Panc1 (cell line): ENCODE measurements around the gene METTL27. TPM values are rescaled to one million over a fixed set of nuclear protein-coding genes. Genes with fewer than 3 reads are reported as not detected.

Experiments used
- ATAC-seq: fragments of 200-7000 bp; cut with Tn5 transposase; 2 replicates; pipeline ENCODE4 v1.9.1; 2020; ENCODE audit warnings: mild to moderate bottlenecking, moderate library complexity
- BruUV-seq: library from RNA; stranded (reverse); fragments of 400-500 nt; replicated peaks from 2 replicates; lab custom pipeline; 2021; lab: Mats Ljungman, UMichigan
- CTCF ChIA-PET: fragments of 300-600 bp; sonication (Branson Sonifier 250); formaldehyde crosslinking; loops from one replicate; lab custom pipeline; 2022; ENCODE audit warnings: antibody characterized with exemption; lab: Charles Lee
- POLR2A ChIA-PET: fragments of 300-600 bp; sonication (Branson Sonifier 250); formaldehyde crosslinking; loops from one replicate; lab custom pipeline; 2022; ENCODE audit warnings: antibody characterized with exemption; lab: Charles Lee
- DNase-seq: peaks from one replicate; pipeline ENCODE4 v3.0.0-alpha.2; 2010; ENCODE audit warnings: low read depth, low spot score
- H3K27ac ChIP-seq: 2 replicates; pipeline ENCODE4 v1.5.1; 2011; ENCODE audit warnings: mild to moderate bottlenecking, low read length, inconsistent platforms
- H3K27me3 ChIP-seq: fragments of 200-500 bp; sonication (Bioruptor generic); 2 replicates; pipeline ENCODE4 v1.6.0; 2014; ENCODE audit warnings: low read length, inconsistent platforms; ENCODE audit not compliant: control insufficient read depth, insufficient read depth
- H3K36me3 ChIP-seq: fragments of 200-500 bp; sonication (Bioruptor generic); 2 replicates; pipeline ENCODE4 v1.5.1; 2014; ENCODE audit warnings: inconsistent platforms, mild to moderate bottlenecking, low read length, moderate library complexity; ENCODE audit not compliant: control insufficient read depth, insufficient read depth
- H3K4me1 ChIP-seq: 2 replicates; pipeline ENCODE4 v1.5.1; 2011; ENCODE audit warnings: inconsistent platforms, mild to moderate bottlenecking, low read length, moderate library complexity; ENCODE audit not compliant: control insufficient read depth, insufficient read depth
- H3K4me3 ChIP-seq, 2 experiments: 2 replicates each; pipeline ENCODE4 v1.5.1; 2011 to 2012; ENCODE audit warnings: low read depth in 2 of 2, low read length in 2 of 2, mild to moderate bottlenecking in 2 of 2, inconsistent platforms in 1 of 2, moderate library complexity in 1 of 2
- H3K9me3 ChIP-seq: fragments of 200-500 bp; sonication (Bioruptor generic); 2 replicates; pipeline ENCODE4 v1.5.1; 2014; ENCODE audit warnings: low read depth, mild to moderate bottlenecking, inconsistent platforms, low read length, moderate library complexity; ENCODE audit not compliant: control insufficient read depth, insufficient read depth
- CTCF ChIP-seq: fragments of 450-650 bp; IDR thresholded peaks from 2 replicates; pipeline ENCODE4 v1.5.1; 2017; ENCODE audit warnings: mild to moderate bottlenecking
- POLR2AphosphoS5 ChIP-seq: IDR thresholded peaks from 2 replicates; pipeline ENCODE4 v1.6.1; 2012; ENCODE audit warnings: mild to moderate bottlenecking, low read depth, low read length, moderate library complexity
- REST ChIP-seq, 2 experiments: IDR thresholded peaks; 2 replicates each; pipeline ENCODE4 v1.6.1; 2011 to 2012; ENCODE audit warnings: low read depth in 2 of 2, control low read depth in 1 of 2, low read length in 1 of 2, mild to moderate bottlenecking in 1 of 2, moderate library complexity in 1 of 2; ENCODE audit not compliant: insufficient read depth in 1 of 2
- SIN3A ChIP-seq: IDR thresholded peaks from 2 replicates; pipeline ENCODE4 v1.6.1; 2012; ENCODE audit warnings: low read depth, mild to moderate bottlenecking, low read length, moderate library complexity, borderline replicate concordance; ENCODE audit not compliant: insufficient read depth
- TCF7L2 ChIP-seq: IDR thresholded peaks from 2 replicates; pipeline ENCODE4 v1.6.1; 2011; ENCODE audit warnings: mild to moderate bottlenecking, low read depth, low read length, inconsistent platforms
- in situ Hi-C: cut with HindIII; loops from 2 replicates; pipeline ENCODE4 v1.10.0; 2016; ENCODE audit warnings: low sequenced_read_pairs, low pct_unique_long_range_greater_than_20kb
- intact Hi-C: fragments of 100-400 bp; cut with micrococcal nuclease; formaldehyde crosslinking; loops from one replicate; pipeline ENCODE4 v1.10.0; 2022; ENCODE audit not compliant: unreplicated experiment
- total RNA-seq: library from RNA; stranded (reverse); gene quantifications from one replicate; pipeline ENCODE4 v1.2.1, GENCODE V29; 2021; ENCODE audit not compliant: unreplicated experiment

The METTL27 gene
- total RNA-seq, 1 experiment from 2014 or later, result 3.4 TPM

- BruUV-seq, result no TSS peak
- intact Hi-C loops (no loop called here), in situ Hi-C loops (no loop called here)
- H3K27me3 ChIP-seq, result no peaks in the 10 kb centered on the region
- no peak overlapping the region for H3K4me3 ChIP-seq
- H3K4me1 ChIP-seq, result peaks cover 42% of the 10 kb centered on the region
- H3K36me3 ChIP-seq, result no peaks in the 10 kb centered on the region; the same call in 1 of the 2 replicates
- H3K9me3 ChIP-seq, result no peaks in the 10 kb centered on the region
- ATAC-seq (no peak), DNase-seq (no peak)
- ChIA-PET POLR2A (interaction anchor here (0.5 kb wide), 1 partner anchor 14 kb away, joined by 7 read pairs; no protein-coding TSS in a partner anchor), CTCF (interaction anchor here (0.6 to 1.0 kb wide), 2 partner anchors 10 to 13 kb away, joined by 3 to 12 read pairs; partner anchors contain the start of gene METTL27)
- peak overlapping the region; percentile 96 for H3K27ac ChIP-seq
- TF ChIP-seq SIN3A, result no peak
- no peak for TF ChIP-seq TCF7L2
These were observed 12.8 kb downstream of the METTL27 start for GRCh38 chr7:73829505-73829904.

GRCh38 chr7:73828972-73829371 is 13.3 kb downstream of the METTL27 start:
- TF ChIP-seq POLR2AphosphoS5, result no peak
- TF ChIP-seq CTCF, result no peak
- TF ChIP-seq SIN3A, result no peak
- no peak for TF ChIP-seq REST (IDR thresholded peaks at IDR 0.05; ENCODE audit: insufficient read depth in 1 of 2, low read depth in 2 of 2, low read length in 1 of 2)
- no peak for TF ChIP-seq TCF7L2
- Histone ChIP-seq H3K27me3 (no peaks in the 10 kb centered on the region), H3K4me3 (no peak overlapping the region), H3K9me3 (no peaks in the 10 kb centered on the region), H3K4me1 (peaks cover 44% of the 10 kb centered on the region), H3K36me3 (no peaks in the 10 kb centered on the region; the same call in 1 of the 2 replicates), H3K27ac (peak overlapping the region; percentile 96)
- DNase-seq (no peak), ATAC-seq (no peak)
- ChIA-PET CTCF (interaction anchor here (0.6 kb wide), 1 partner anchor 11 kb away, joined by 12 read pairs; no protein-coding TSS in a partner anchor), POLR2A (no interaction called here)
- intact Hi-C loops (no loop called here), in situ Hi-C loops (no loop called here)
- no TSS peak for BruUV-seq
